GM18498 (cell line): ENCODE results near the gene DGKQ.
A peak's percentile ranks its signal among the peaks of the same experiment; 100 is the strongest.
"Not testable (repeated sequence)": the region's sequence is repeated elsewhere in the genome, so short reads cannot be mapped to it uniquely, and the experiment has no call there.

Source experiments
- ATAC-seq: cut with Tn5 transposase; IDR thresholded peaks from one replicate; pipeline ENCODE4 v1.9.1; 2021; ENCODE audit warnings: mild to moderate bottlenecking, moderate library complexity; ENCODE audit not compliant: unreplicated experiment

DGKQ gene

GRCh38 chr4:1010395-1011021, 37.1 kb upstream of the DGKQ start:
- peak; percentile 11 for ATAC-seq

- ATAC-seq: peak; percentile 51
These were observed 36.4 kb upstream of the DGKQ start for GRCh38 chr4:1009542-1010394.

- peak; percentile 10 for ATAC-seq
These were observed 35.6 kb upstream of the DGKQ start for GRCh38 chr4:1008840-1009541.

GRCh38 chr4:1006856-1007255, 33.5 kb upstream of the DGKQ start:
- no peak for ATAC-seq

GRCh38 chr4:1004557-1005485, 31.5 kb upstream of the DGKQ start:
- ATAC-seq: no peak

GRCh38 chr4:1004071-1004418, 30.7 kb upstream of the DGKQ start:
- ATAC-seq: no peak

GRCh38 chr4:1003271-1004070, 30.1 kb upstream of the DGKQ start:
- ATAC-seq: no peak

GRCh38 chr4:1002631-1003251, 29.4 kb upstream of the DGKQ start:
- no peak for ATAC-seq

- no peak for ATAC-seq
These were observed 28.8 kb upstream of the DGKQ start for GRCh38 chr4:1002131-1002630.

- no peak for ATAC-seq
These were observed 28.3 kb upstream of the DGKQ start for GRCh38 chr4:1001561-1002130.

GRCh38 chr4:1000686-1001260, 27.4 kb upstream of the DGKQ start:
- ATAC-seq: no peak

GRCh38 chr4:999882-1000425, 26.6 kb upstream of the DGKQ start:
- no peak for ATAC-seq

- not testable (repeated sequence) for ATAC-seq
These were observed 26.0 kb upstream of the DGKQ start for GRCh38 chr4:999240-999863.

GRCh38 chr4:998096-998691, 24.8 kb upstream of the DGKQ start:
- ATAC-seq: no peak

GRCh38 chr4:997375-998071, 24.2 kb upstream of the DGKQ start:
- no peak for ATAC-seq

- ATAC-seq: no peak
These were observed 23.6 kb upstream of the DGKQ start for GRCh38 chr4:996997-997374.
